H54 (cell line): ENCODE results near the gene RPLP1.

Experiments
- DNase-seq: peaks from one replicate; pipeline ENCODE4 v3.0.0; 2011; ENCODE audit warnings: low spot score, mixed read lengths; ENCODE audit not compliant: insufficient read length
- FAIRE-seq: peaks from 3 replicates; lab custom pipeline; 2011; peaks lifted over from hg19 to GRCh38; lab: Jason Lieb, UNC
- POLR2A ChIP-seq: IDR thresholded peaks from 2 replicates; pipeline ENCODE4 v1.6.1; 2011; ENCODE audit warnings: low read depth, mild to moderate bottlenecking, low read length

The RPLP1 gene

GRCh38 chr15:69486481-69487110, 34.0 kb downstream of the RPLP1 start:
- TF ChIP-seq POLR2A = no peak
- FAIRE-seq (no peak), DNase-seq (no peak)

GRCh38 chr15:69489073-69489571, 36.5 kb downstream of the RPLP1 start:
- no peak for FAIRE-seq
- DNase-seq = no peak
- no peak for TF ChIP-seq POLR2A

GRCh38 chr15:69490356-69491037, 37.9 kb downstream of the RPLP1 start:
- no peak for DNase-seq
- no peak for FAIRE-seq
- no peak for TF ChIP-seq POLR2A

GRCh38 chr15:69491038-69491505, 38.5 kb downstream of the RPLP1 start:
- DNase-seq = no peak

GRCh38 chr15:69493406-69493805, 40.8 kb downstream of the RPLP1 start:
- DNase-seq (no peak), FAIRE-seq (no peak)
- TF ChIP-seq POLR2A = no peak

More at GRCh38 chr15:69491038-69491505, 38.5 kb downstream of the RPLP1 start:
- FAIRE-seq = no peak
- no peak for TF ChIP-seq POLR2A

- no peak for TF ChIP-seq POLR2A
- FAIRE-seq (no peak), DNase-seq (no peak)
Measured at GRCh38 chr15:69496001-69496400, 43.4 kb downstream of the RPLP1 start.

- DNase-seq = no peak
- no peak for FAIRE-seq
- no peak for TF ChIP-seq POLR2A
Measured at GRCh38 chr15:69497076-69497475, 44.5 kb downstream of the RPLP1 start.

GRCh38 chr15:69497667-69498066, 45.0 kb downstream of the RPLP1 start:
- FAIRE-seq (no peak), DNase-seq (no peak)
- no peak for TF ChIP-seq POLR2A

- no peak for TF ChIP-seq POLR2A
- DNase-seq = no peak
- no peak for FAIRE-seq
Measured at GRCh38 chr15:69498282-69498681, 45.7 kb downstream of the RPLP1 start.

GRCh38 chr15:69498987-69499386, 46.4 kb downstream of the RPLP1 start:
- TF ChIP-seq POLR2A = no peak
- no peak for FAIRE-seq
- no peak for DNase-seq

GRCh38 chr15:69499521-69500211, 47.0 kb downstream of the RPLP1 start:
- TF ChIP-seq POLR2A = no peak
- DNase-seq (no peak), FAIRE-seq (no peak)

GRCh38 chr15:69500339-69500738, 47.7 kb downstream of the RPLP1 start:
- DNase-seq (no peak), FAIRE-seq (no peak)
- TF ChIP-seq POLR2A = no peak

- no peak for TF ChIP-seq POLR2A
- no peak for DNase-seq
- FAIRE-seq = no peak
Measured at GRCh38 chr15:69501456-69501855, 48.8 kb downstream of the RPLP1 start.

GRCh38 chr15:69502470-69503045, 49.9 kb downstream of the RPLP1 start:
- no peak for TF ChIP-seq POLR2A
- DNase-seq (no peak), FAIRE-seq (no peak)
